ENCODE measurements around the gene TRMT13. TPM values are rescaled to one million over a fixed set of nuclear protein-coding genes. Genes with fewer than 3 reads are reported as not detected.

Gene TRMT13
- total RNA-seq, 4 donors from 2014 or later: 12.0 to 54.1 (median 22.7) TPM

GRCh38 chr1:100151679-100152078, 18.7 kb downstream of the TRMT13 start:
- no peak overlapping the region for H3K27ac ChIP-seq
- no peaks in the 10 kb centered on the region for H3K36me3 ChIP-seq
- intact Hi-C loops (cut with DNase I; ENCODE audit: low total_unique reads): no loop called here
- no peaks in the 10 kb centered on the region for H3K4me1 ChIP-seq
- DNase-seq: no peak
- no peak for TF ChIP-seq CTCF (IDR thresholded peaks at IDR 0.05)
- no peak for TF ChIP-seq POLR2A (IDR thresholded peaks at IDR 0.05)
- no peaks in the 10 kb centered on the region for H3K9me3 ChIP-seq
- H3K4me3 ChIP-seq: no peak overlapping the region
- H3K27me3 ChIP-seq: no peaks in the 10 kb centered on the region

- H3K4me1 ChIP-seq: no peaks in the 10 kb centered on the region
- no peak for DNase-seq
- H3K27ac ChIP-seq: no peak overlapping the region
- no peak for TF ChIP-seq POLR2A (IDR thresholded peaks at IDR 0.05)
- no peak for TF ChIP-seq CTCF (IDR thresholded peaks at IDR 0.05)
- intact Hi-C loops (cut with DNase I; ENCODE audit: low total_unique reads): no loop called here
- H3K4me3 ChIP-seq: no peak overlapping the region
- no peaks in the 10 kb centered on the region for H3K27me3 ChIP-seq
- no peaks in the 10 kb centered on the region for H3K36me3 ChIP-seq
- no peaks in the 10 kb centered on the region for H3K9me3 ChIP-seq
Measured at GRCh38 chr1:100152271-100152670, 19.3 kb downstream of the TRMT13 start.

GRCh38 chr1:100162881-100163280, 29.9 kb downstream of the TRMT13 start:
- no peaks in the 10 kb centered on the region for H3K36me3 ChIP-seq
- no peak overlapping the region for H3K4me3 ChIP-seq
- H3K27ac ChIP-seq: no peak overlapping the region
- no peaks in the 10 kb centered on the region for H3K4me1 ChIP-seq
- no peaks in the 10 kb centered on the region for H3K27me3 ChIP-seq
- no peak for TF ChIP-seq CTCF (IDR thresholded peaks at IDR 0.05)
- no peak for TF ChIP-seq POLR2A (IDR thresholded peaks at IDR 0.05)
- DNase-seq: no peak
- H3K9me3 ChIP-seq: no peaks in the 10 kb centered on the region
- intact Hi-C loops (cut with DNase I; ENCODE audit: low total_unique reads): no loop called here

- intact Hi-C loops (cut with DNase I; ENCODE audit: low total_unique reads): no loop called here
- DNase-seq: no peak
- H3K4me3 ChIP-seq: no peak overlapping the region
- no peaks in the 10 kb centered on the region for H3K36me3 ChIP-seq
- H3K9me3 ChIP-seq: no peaks in the 10 kb centered on the region
- TF ChIP-seq POLR2A (IDR thresholded peaks at IDR 0.05): no peak
- TF ChIP-seq CTCF (IDR thresholded peaks at IDR 0.05): no peak
- no peaks in the 10 kb centered on the region for H3K27me3 ChIP-seq
- no peaks in the 10 kb centered on the region for H3K4me1 ChIP-seq
- H3K27ac ChIP-seq: no peak overlapping the region
Measured at GRCh38 chr1:100164216-100164615, 31.3 kb downstream of the TRMT13 start.

- no peaks in the 10 kb centered on the region for H3K4me1 ChIP-seq
- H3K27ac ChIP-seq: no peak overlapping the region
- H3K36me3 ChIP-seq: no peaks in the 10 kb centered on the region
- TF ChIP-seq CTCF (IDR thresholded peaks at IDR 0.05): no peak
- no peak for TF ChIP-seq POLR2A (IDR thresholded peaks at IDR 0.05)
- no peaks in the 10 kb centered on the region for H3K27me3 ChIP-seq
- DNase-seq: no peak
- no peak overlapping the region for H3K4me3 ChIP-seq
- intact Hi-C loops (cut with DNase I; ENCODE audit: low total_unique reads): no loop called here
- H3K9me3 ChIP-seq: no peaks in the 10 kb centered on the region
Measured at GRCh38 chr1:100164702-100165101, 31.7 kb downstream of the TRMT13 start.

All from uterus (tissue), 4 donors.